ENCODE data around the gene HPX.
"Not testable (repeated sequence)": the region's sequence is repeated elsewhere in the genome, so short reads cannot be mapped to it uniquely, and the experiment has no call there.

HPX gene

DNA sequence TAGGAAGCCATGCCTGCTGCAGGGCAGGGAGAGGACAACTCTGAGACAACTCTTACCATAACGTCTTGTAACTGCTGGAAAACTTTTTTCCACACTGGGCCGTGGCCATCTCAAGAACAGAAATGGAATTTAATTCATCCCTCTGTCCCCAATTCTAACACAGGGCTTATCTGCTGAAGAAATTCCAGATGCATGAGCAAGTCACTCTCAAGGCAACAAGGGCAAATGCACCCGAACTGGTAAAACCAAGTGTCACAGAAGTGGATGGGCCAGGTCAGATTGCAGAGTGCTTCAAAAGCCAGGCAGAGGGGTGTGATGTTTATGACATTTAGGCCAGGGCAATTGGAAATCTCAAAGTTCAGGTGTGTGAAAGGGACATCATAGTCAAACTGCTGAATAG, 43.2 kb downstream of the HPX start:
- no peak for DNase-seq (ENCODE audit: low read depth)
- H3K4me3 ChIP-seq (ENCODE audit: control insufficient read depth, low read depth, low read length) = no peak overlapping the region
- TF ChIP-seq, protein P1, sequence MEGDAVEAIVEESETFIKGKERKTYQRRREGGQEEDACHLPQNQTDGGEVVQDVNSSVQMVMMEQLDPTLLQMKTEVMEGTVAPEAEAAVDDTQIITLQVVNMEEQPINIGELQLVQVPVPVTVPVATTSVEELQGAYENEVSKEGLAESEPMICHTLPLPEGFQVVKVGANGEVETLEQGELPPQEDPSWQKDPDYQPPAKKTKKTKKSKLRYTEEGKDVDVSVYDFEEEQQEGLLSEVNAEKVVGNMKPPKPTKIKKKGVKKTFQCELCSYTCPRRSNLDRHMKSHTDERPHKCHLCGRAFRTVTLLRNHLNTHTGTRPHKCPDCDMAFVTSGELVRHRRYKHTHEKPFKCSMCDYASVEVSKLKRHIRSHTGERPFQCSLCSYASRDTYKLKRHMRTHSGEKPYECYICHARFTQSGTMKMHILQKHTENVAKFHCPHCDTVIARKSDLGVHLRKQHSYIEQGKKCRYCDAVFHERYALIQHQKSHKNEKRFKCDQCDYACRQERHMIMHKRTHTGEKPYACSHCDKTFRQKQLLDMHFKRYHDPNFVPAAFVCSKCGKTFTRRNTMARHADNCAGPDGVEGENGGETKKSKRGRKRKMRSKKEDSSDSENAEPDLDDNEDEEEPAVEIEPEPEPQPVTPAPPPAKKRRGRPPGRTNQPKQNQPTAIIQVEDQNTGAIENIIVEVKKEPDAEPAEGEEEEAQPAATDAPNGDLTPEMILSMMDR (conservative IDR thresholded peaks at IDR 0.05; ENCODE audit: control insufficient read depth, insufficient read depth, low read depth, low read length) = no peak

DNA sequence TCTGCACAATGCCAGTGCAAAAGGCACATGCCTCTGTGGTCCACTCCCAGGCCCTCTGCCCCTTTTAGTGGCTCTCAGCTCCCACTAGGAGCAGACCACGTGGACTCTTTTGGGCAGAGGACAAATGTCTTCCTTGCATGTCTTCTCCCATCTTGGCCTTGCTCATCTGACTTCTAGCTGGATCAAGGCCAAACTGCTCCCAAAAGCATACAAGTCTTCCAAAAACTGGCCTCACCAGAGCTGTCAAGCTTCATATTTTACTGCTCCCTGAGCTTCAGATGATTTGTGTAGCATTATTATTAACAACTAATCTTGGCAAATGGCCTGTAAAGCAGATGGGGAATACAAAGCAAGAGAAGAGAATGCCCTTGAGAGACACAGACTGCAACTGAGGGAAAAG, 43.6 kb downstream of the HPX start:
- TF ChIP-seq, protein P1 (conservative IDR thresholded peaks at IDR 0.05; ENCODE audit: control insufficient read depth, insufficient read depth, low read depth, low read length) = no peak
- no peak for DNase-seq (ENCODE audit: low read depth)
- H3K4me3 ChIP-seq (ENCODE audit: control insufficient read depth, low read depth, low read length) = no peak overlapping the region

DNA sequence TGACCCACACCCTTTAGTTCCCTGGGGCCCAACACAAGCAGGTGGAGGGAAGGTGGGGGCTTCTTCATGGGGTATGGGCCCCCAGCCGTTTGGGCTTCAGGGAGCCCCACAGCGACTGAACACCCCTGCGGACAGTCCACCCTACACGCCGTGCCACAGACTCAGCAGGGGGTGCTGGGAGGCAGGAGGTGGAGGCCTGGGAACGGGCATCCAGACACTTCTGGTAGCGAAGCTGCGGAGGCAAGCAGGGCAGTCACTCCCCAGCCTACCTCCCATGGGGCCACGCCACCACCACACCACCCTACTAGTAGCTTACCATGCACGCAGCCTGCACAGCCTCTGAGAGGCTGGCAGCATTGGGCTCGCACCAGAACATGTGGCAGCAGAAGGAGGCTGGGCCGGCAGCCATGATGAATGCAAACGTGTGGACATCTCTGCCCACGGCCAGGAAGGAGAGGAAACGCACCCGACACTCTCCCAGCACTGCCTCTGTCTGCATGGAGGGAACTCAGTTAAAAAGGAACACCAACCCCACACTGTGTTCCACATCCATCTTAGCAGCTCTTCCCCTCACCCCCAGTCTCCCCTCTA, 45.2 kb downstream of the HPX start:
- DNase-seq (ENCODE audit: low read depth) = no peak
- no peak overlapping the region for H3K4me3 ChIP-seq (ENCODE audit: control insufficient read depth, low read depth, low read length)
- TF ChIP-seq, protein P1 (conservative IDR thresholded peaks at IDR 0.05; ENCODE audit: control insufficient read depth, insufficient read depth, low read depth, low read length) = no peak

DNA sequence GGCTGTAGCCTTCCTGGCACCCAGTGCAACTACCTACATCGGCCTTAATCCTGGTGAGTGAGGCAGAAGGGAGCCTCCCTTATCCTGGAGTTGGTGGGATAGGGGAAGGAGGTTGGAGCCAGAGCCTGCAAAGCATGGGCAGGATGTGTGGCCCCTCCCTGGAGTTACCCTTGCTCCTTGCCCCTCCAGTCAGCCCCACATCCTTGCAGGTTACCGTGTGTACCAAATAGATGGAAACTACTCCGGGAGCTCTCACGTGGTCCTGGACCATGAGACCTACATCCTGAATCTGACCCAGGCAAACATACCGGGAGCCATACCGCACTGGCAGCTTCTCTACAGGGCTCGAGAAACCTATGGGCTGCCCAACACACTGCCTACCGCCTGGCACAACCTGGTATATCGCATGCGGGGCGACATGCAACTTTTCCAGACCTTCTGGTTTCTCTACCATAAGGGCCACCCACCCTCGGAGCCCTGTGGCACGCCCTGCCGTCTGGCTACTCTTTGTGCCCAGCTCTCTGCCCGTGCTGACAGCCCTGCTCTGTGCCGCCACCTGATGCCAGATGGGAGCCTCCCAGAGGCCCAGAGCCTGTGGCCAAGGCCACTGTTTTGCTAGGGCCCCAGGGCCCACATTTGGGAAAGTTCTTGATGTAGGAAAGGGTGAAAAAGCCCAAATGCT, 46.7 kb downstream of the HPX start:
- DNase-seq (ENCODE audit: low read depth) = no peak
- no peak overlapping the region for H3K4me3 ChIP-seq (ENCODE audit: control insufficient read depth, low read depth, low read length)
- TF ChIP-seq, protein P1 (conservative IDR thresholded peaks at IDR 0.05; ENCODE audit: control insufficient read depth, insufficient read depth, low read depth, low read length) = no peak

DNA sequence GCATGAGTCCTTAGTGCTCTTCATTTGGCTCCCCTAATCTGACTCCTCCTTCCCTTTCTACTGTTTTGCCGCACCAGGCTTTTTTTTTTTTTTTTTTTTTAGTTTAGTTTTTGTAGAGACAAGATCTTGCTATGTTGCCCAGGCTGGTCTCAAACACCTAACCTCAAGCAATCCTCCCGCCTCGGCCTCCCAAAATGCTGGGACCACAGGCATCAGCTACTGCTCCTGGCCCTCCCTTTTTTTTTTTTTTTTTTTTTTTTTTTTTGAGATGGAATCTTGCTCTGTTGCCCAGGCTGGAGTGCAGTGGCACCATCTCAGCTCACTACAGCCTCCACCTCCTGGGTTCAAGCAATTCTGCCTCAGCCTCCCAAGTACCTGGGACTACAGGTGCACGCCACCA, 48.5 kb downstream of the HPX start:
- H3K4me3 ChIP-seq (ENCODE audit: control insufficient read depth, low read depth, low read length); DNase-seq (ENCODE audit: low read depth): not testable (repeated sequence)

DNA sequence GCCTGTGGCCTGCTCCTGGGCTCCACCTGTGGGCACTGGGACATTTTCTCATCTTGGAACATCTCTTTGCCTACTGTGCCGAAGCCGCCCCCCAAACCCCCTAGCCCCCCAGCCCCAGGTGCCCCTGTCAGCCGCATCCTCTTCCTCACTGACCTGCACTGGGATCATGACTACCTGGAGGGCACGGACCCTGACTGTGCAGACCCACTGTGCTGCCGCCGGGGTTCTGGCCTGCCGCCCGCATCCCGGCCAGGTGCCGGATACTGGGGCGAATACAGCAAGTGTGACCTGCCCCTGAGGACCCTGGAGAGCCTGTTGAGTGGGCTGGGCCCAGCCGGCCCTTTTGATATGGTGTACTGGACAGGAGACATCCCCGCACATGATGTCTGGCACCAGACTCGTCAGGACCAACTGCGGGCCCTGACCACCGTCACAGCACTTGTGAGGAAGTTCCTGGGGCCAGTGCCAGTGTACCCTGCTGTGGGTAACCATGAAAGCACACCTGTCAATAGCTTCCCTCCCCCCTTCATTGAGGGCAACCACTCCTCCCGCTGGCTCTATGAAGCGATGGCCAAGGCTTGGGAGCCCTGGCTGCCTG, 49.2 kb downstream of the HPX start:
- TF ChIP-seq, protein P1 (conservative IDR thresholded peaks at IDR 0.05; ENCODE audit: control insufficient read depth, insufficient read depth, low read depth, low read length) = no peak
- DNase-seq (ENCODE audit: low read depth) = no peak
- H3K4me3 ChIP-seq (ENCODE audit: control insufficient read depth, low read depth, low read length) = no peak overlapping the region

DNA sequence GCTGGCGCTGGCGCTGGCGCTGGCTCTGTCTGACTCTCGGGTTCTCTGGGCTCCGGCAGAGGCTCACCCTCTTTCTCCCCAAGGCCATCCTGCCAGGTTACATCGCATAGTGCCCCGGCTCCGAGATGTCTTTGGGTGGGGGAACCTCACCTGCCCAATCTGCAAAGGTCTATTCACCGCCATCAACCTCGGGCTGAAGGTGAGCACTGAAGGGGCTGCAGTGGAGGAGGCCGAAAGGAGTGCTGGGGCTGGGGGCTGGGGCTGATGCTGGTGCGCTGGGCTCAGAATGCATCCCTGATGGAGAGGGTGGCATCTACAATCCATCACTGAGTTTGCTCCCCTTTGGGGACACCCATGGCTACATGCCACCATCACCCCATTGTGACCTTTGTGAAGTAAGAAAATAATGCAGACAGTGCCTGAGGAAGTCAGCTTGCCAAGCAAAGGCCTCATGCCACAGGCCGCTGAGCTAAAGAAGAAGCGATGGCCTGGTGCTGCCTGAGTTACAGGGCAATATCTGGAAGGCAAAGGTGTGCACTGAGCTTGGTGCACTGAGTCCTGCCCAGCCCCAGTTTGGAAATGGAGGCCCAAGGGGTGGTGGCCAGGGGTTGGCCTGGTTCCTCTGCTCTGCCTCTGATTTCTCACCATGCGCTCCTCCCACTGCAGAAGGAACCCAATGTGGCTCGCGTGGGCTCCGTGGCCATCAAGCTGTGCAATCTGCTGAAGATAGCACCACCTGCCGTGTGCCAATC, 49.9 kb downstream of the HPX start:
- peak overlapping the region; percentile 77 for H3K4me3 ChIP-seq (ENCODE audit: control insufficient read depth, low read depth, low read length)
- TF ChIP-seq, protein P1 (conservative IDR thresholded peaks at IDR 0.05; ENCODE audit: control insufficient read depth, insufficient read depth, low read depth, low read length) = no peak
- no peak for DNase-seq (ENCODE audit: low read depth)
